NCI-H526 (cell line): Measurements from ENCODE around the gene METTL1.

ENCODE experiments used
- DNase-seq, 2 experiments: peaks; one replicate each; lab custom pipeline; 2025; lab: John Stamatoyannopoulos, UW

METTL1 gene

GRCh38 chr12:57753756-57754337 lies 18.1 kb downstream of the METTL1 start:
- no peak for DNase-seq

- no peak for DNase-seq
These were observed 19.3 kb downstream of the METTL1 start for GRCh38 chr12:57752668-57753000.

DNA sequence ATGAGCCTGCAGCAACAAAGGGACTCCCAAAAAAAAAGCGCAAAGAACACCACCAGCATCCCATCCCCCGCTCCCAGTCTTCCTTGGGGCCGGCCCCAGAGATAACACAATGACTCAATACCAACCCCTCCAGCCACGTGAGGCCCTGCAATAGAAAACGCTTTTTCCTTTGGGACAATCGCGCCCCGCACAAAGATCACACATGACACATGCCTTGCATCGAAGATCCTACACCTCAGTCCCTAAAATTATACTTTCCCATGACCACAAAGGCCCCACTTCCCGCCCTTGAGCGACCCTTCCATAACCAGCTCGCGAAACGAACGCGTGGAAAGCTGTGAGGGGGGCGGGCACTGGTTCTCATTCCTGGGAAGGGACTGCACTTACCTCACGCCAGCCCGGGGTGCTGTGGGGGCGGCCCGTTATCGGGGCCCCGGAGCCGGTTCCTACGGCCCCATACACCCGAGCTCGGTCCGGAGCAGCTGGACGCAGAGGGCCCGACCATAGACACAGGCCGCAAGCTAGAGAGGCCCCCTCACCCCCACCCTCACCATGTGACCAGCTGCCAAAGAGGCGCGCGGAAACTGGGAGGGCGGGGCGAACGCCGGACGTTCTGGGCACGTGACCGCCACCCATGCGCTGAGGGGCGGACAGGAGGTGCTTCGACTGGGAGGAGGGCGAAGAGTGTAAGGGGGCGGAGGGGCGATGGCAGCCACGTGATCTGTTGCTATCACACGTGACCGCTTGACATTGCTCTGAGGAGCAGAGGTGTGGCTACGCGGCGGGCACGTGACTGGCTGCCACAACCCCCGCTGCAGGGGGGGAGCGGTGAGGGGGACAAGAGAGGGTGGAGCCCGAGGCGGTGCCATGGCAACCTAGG lies 19.9 kb downstream of the METTL1 start, which contains the start of gene CDK4:
Gene CDK4, minus strand, starts transcription at position 523 of the 880 bp plus-strand sequence. CDS start 593 bp downstream, outside the sequence.
- peak; percentile 99 for DNase-seq

DNA sequence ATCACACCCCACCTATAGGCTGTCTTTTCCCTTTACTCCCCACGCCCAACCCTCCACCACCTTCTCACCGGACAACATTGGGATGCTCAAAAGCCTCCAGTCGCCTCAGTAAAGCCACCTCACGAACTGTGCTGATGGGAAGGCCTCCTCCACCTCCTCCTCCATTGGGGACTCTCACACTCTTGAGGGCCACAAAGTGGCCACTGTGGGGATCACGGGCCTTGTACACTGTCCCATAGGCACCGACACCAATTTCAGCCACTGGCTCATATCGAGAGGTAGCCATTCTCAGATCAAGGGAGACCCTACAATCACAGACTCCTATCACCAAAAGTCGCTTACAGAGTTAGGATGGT lies 20.5 kb downstream of the METTL1 start:
- no peak for DNase-seq

DNA sequence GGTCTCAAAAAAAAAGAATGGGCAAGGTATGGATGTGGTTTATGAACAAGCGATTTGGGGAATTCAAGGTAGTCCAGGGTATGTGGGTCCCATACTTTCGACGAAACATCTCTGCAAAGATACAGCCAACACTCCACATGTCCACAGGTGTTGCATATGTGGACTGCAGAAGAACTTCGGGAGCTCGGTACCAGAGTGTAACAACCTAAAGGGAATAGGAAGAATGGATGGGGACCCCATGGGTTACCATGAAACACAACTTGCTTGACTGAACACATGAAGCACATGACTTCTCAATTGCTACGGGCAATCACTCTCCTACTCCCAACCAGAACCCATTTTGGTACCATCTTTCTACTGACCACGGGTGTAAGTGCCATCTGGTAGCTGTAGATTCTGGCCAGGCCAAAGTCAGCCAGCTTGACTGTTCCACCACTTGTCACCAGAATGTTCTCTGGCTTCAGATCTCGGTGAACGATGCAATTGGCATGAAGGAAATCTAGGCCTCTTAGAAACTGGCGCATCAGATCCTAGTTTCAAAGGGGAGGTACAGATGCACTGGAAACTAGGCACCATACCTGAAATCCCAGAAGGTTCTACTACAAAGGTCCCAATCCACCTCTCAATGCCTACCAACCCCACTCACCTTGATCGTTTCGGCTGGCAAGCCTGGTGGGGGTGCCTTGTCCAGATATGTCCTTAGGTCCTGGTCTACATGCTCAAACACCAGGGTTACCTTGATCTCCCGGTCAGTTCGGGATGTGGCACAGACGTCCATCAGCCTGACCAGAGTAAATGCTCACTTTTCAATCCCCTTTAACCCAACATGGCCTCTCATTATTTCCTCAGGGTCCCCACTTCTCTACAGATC lies 21.1 kb downstream of the METTL1 start:
- no peak for DNase-seq

GRCh38 chr12:57749061-57749460 lies 22.8 kb downstream of the METTL1 start:
- DNase-seq: no peak

- DNase-seq: no peak
These were observed 25.9 kb downstream of the METTL1 start for GRCh38 chr12:57746025-57746424.

DNA sequence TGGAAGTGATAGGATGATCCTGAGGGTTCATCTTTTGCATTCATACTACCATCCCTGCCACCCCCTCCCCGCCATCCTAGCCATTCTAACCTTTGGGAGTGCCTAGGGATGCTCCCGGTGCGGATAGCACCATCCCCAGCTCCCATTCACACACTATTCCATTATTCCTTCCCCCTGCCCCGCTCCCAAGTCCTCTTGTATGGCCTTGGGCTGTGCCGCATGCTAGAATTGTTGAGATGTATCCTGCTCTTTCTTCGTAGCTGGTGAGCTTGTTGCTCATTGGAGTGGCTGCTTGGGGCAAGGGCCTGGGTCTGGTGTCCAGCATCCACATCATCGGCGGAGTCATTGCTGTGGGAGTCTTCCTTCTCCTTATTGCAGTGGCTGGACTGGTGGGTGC lies 26.4 kb downstream of the METTL1 start:
- DNase-seq: no peak

- DNase-seq: peak; percentile 96 to 98
These were observed 27.0 kb downstream of the METTL1 start, which contains the start of gene TSPAN31 for GRCh38 chr12:57744777-57745484. TSPAN31 (plus strand) TSS chr12:57745039; CDS start chr12:57745155, 116 bp downstream.

- peak in 1 of 2 experiments; percentile 42 for DNase-seq
These were observed 27.6 kb downstream of the METTL1 start for GRCh38 chr12:57744194-57744776.

- DNase-seq: no peak
These were observed 28.1 kb downstream of the METTL1 start for GRCh38 chr12:57743769-57744168.

DNA sequence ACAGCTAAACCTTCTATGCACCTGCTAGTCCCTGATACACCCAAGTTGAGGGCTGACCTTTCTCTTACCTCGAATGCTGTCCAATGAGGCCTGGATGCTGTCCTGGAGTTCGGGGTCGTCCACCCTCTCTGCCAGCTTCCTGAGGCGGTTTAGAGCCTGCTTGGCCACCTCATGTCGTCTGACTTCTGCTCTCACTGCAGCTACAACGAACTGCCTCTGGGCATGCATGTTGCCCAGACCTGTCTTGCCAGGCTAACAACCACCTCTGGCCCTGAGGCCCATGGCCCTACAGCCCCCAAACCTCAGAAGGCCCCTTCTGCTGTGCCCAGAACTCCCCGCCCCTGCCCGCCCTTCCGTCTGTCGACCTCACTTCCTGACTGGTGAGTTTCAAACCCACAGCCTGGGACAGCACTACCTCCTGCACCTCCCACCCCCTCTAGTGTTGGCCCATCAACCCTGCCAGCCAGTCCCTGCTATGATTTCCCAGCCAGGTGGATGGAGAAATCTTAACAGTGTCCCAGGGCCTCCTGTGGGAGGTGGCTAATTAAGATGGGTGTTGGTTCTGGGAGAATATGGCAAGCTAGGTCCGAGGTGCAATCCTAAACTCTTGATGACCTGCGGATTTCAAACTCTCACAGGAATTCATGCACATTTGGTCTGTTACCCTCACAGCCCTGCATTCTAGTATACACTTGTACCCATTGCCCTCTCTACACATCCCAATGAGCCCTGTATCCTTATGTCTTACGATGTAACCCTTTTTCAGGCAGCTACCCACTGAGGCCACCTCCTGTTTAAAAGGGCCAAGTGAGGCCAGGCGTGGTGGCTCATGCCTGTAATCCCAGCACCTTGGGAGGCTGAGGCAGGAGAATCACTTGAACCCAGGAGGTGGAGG lies 29.8 kb downstream of the METTL1 start:
- DNase-seq: no peak

GRCh38 chr12:57741413-57741789 lies 30.5 kb downstream of the METTL1 start:
- DNase-seq: no peak

DNA sequence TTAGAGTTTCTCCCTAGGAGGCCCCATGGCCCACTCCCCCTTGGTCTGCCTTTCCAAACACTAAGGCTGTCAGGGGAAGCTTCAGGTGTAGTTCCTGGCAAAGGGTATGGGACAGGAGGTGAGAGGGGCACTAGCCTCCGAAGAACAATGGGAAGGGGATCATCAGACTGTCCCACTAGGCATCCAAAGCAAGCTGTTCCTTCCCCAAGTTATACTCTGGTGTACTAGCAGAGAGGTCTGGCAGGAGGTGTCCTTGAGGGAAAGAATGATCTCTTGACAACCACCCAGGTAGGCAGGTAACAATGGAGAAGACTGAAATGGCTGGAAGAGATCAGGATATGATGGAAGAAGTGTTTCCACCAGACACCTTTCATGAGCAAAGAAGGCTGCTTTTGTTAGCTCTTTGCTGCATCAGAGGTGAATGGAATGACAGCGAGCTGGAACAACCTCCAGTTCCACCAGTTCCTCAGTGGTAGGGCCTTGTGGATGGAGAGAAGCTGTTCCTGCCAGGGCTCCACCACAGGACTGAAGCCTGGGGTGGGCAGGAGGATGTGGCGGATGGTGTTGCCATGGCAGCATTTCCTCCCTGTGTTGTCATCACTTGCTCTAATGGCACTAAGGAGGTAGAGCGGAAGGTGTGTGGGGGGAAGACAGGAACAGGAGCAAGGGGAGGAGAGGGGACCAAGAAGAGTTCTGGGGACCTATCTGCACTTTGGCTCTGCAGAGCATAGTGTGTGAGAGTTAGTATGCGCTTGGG lies 31.1 kb downstream of the METTL1 start:
- no peak for DNase-seq

GRCh38 chr12:57739914-57740538 lies 31.9 kb downstream of the METTL1 start:
- no peak for DNase-seq

- DNase-seq: no peak
These were observed 32.5 kb downstream of the METTL1 start for GRCh38 chr12:57739387-57739786.

DNA sequence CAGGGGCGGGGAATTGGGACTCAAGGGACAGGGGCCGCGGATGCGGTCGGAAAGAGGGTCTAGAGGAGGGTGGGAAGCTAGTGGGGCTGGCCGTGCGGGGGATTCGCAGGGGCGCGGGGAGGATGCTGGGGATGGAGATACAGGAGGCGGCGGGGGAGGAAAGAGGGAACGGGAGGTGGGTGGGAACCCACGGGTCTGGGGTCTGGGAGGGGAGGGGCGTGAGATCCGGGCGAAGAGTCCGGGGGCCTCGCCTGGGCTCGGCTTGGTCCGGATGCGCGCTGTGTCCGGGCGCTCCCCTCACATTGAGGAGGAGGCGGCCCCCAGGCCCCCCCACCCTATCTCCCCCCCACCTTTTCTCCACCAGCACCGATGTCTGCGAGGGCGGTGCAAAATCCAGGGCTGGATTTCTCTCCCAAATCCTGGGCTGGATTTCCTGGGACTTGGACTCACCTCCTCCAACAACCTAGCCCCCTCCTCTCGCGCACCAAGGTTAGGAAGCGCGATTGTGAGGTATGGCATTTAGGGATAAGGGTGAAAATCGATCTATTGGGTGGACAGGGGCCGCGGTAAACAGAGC lies 33.2 kb downstream of the METTL1 start, which contains the start of gene AGAP2:
Gene AGAP2, minus strand, starts transcription at position 82 of the 577 bp plus-strand sequence. CDS start 496 bp downstream, outside the sequence.
- DNase-seq: peak in 1 of 2 experiments; percentile 72
